MM.1S (cell line): ENCODE data around the gene OR7C2.
"Not testable (repeated sequence)": the region's sequence is repeated elsewhere in the genome, so short reads cannot be mapped to it uniquely, and the experiment has no call there.

ENCODE experiments used
- DNase-seq: peaks from one replicate; pipeline ENCODE4 v3.0.0-alpha.2; 2015
- H2AFZ ChIP-seq: fragments of 300-600 bp; sonication (generic); 2 replicates; pipeline ENCODE4 v1.6.0; 2016; ENCODE audit warnings: antibody characterized with exemption, low read length
- H3F3A ChIP-seq: fragments of 300-600 bp; sonication (generic); 2 replicates; pipeline ENCODE4 v1.6.1; 2016; ENCODE audit warnings: mild to moderate bottlenecking, antibody characterized with exemption, low read length, moderate library complexity, mixed read lengths; ENCODE audit not compliant: insufficient read depth
- H3K27ac ChIP-seq: fragments of 300-600 bp; sonication (generic); 2 replicates; pipeline ENCODE4 v1.5.1; 2016; ENCODE audit warnings: mild to moderate bottlenecking, low read length
- H3K27me3 ChIP-seq: fragments of 300-600 bp; sonication (generic); replicated peaks from 2 replicates; pipeline ENCODE4 v1.6.0; 2016; ENCODE audit warnings: low read length; ENCODE audit not compliant: insufficient read depth
- H3K36me3 ChIP-seq: fragments of 300-600 bp; sonication (generic); replicated peaks from 2 replicates; pipeline ENCODE4 v1.6.1; 2016; ENCODE audit warnings: mild to moderate bottlenecking, low read length, mixed read lengths; ENCODE audit not compliant: insufficient read depth
- H3K4me1 ChIP-seq: fragments of 300-600 bp; sonication (generic); 2 replicates; pipeline ENCODE4 v1.6.1; 2016; ENCODE audit warnings: low read length, mixed read lengths
- H3K4me2 ChIP-seq: fragments of 300-600 bp; sonication (generic); 2 replicates; pipeline ENCODE4 v1.6.0; 2016; ENCODE audit warnings: low read depth, low read length
- H3K4me3 ChIP-seq: fragments of 300-600 bp; sonication (generic); 2 replicates; pipeline ENCODE4 v1.5.1; 2016; ENCODE audit warnings: low read length, mixed read lengths
- H3K79me2 ChIP-seq: fragments of 300-600 bp; sonication (generic); 2 replicates; pipeline ENCODE4 v1.6.1; 2016; ENCODE audit warnings: mixed run types, low read length, mixed read lengths
- H3K9ac ChIP-seq: fragments of 300-600 bp; sonication (generic); 2 replicates; pipeline ENCODE4 v1.6.1; 2016; ENCODE audit warnings: low read length, mixed read lengths
- H3K9me2 ChIP-seq: fragments of 300-600 bp; sonication (generic); replicated peaks from 2 replicates; pipeline ENCODE4 v1.6.1; 2016; ENCODE audit warnings: mild to moderate bottlenecking, low read length, mixed read lengths; ENCODE audit not compliant: insufficient read depth
- H3K9me3 ChIP-seq: fragments of 300-600 bp; sonication (generic); replicated peaks from 2 replicates; pipeline ENCODE4 v1.6.1; 2016; ENCODE audit warnings: mild to moderate bottlenecking, low read length, mixed read lengths; ENCODE audit not compliant: insufficient read depth
- H4K20me1 ChIP-seq: fragments of 300-600 bp; sonication (generic); 2 replicates; pipeline ENCODE4 v1.6.1; 2016; ENCODE audit warnings: mild to moderate bottlenecking, low read length, moderate library complexity, mixed read lengths; ENCODE audit not compliant: insufficient read depth
- CTCF ChIP-seq: fragments of 300-600 bp; sonication (generic); IDR thresholded peaks from 2 replicates; pipeline ENCODE4 v1.5.1; 2016; ENCODE audit warnings: antibody characterized with exemption, low read length, mixed read lengths
- EZH2 ChIP-seq: fragments of 300-600 bp; sonication (generic); optimal IDR thresholded peaks from 2 replicates; pipeline ENCODE3; 2017; ENCODE audit warnings: low read depth, mild to moderate bottlenecking, antibody characterized with exemption, low read length, mixed read lengths
- EZH2phosphoT487 ChIP-seq: fragments of 300-600 bp; sonication (generic); IDR thresholded peaks from 2 replicates; pipeline ENCODE4 v1.6.1; 2018; ENCODE audit warnings: antibody characterized with exemption, low read length

Gene OR7C2

GRCh38 chr19:14940266-14940665 lies 1.0 kb upstream of the OR7C2 start:
- no peaks in the 10 kb centered on the region for H3K9me3 ChIP-seq
- no peak overlapping the region for H2AFZ ChIP-seq
- H4K20me1 ChIP-seq = no peaks in the 10 kb centered on the region
- no peak for TF ChIP-seq EZH2
- TF ChIP-seq CTCF = no peak
- TF ChIP-seq EZH2phosphoT487 = no peak
- no peak overlapping the region for H3K4me2 ChIP-seq
- no peaks in the 10 kb centered on the region for H3K79me2 ChIP-seq
- H3F3A ChIP-seq = no peaks in the 10 kb centered on the region
- no peak overlapping the region for H3K9ac ChIP-seq
- H3K4me1 ChIP-seq = no peaks in the 10 kb centered on the region
- H3K27me3 ChIP-seq = peaks cover 72% of the 10 kb centered on the region
- H3K9me2 ChIP-seq = no peaks in the 10 kb centered on the region
- no peak overlapping the region for H3K27ac ChIP-seq
- no peaks in the 10 kb centered on the region for H3K36me3 ChIP-seq
- no peak for DNase-seq
- no peak overlapping the region for H3K4me3 ChIP-seq

- Histone ChIP-seq H3K9me3 (no peaks in the 10 kb centered on the region; the same call in 1 of the 2 replicates), H3K9ac (no peak overlapping the region), H3K4me3 (no peak overlapping the region), H3K36me3 (no peaks in the 10 kb centered on the region), H2AFZ (no peak overlapping the region), H3K79me2 (no peaks in the 10 kb centered on the region), H4K20me1 (no peaks in the 10 kb centered on the region), H3K27me3 (peaks cover 86% of the 10 kb centered on the region), H3K4me2 (no peak overlapping the region), H3K9me2 (no peaks in the 10 kb centered on the region), H3K4me1 (no peaks in the 10 kb centered on the region), H3F3A (no peaks in the 10 kb centered on the region), H3K27ac (no peak overlapping the region)
- no peak for TF ChIP-seq EZH2phosphoT487
- TF ChIP-seq CTCF = no peak
- TF ChIP-seq EZH2 = no peak
- DNase-seq = no peak
These were observed 2.3 kb downstream of the OR7C2 start for GRCh38 chr19:14943601-14944000.

- no peak overlapping the region for H3K4me2 ChIP-seq
- no peaks in the 10 kb centered on the region for H3K9me2 ChIP-seq
- peaks cover 80% of the 10 kb centered on the region for H3K27me3 ChIP-seq
- H4K20me1 ChIP-seq = no peaks in the 10 kb centered on the region
- no peaks in the 10 kb centered on the region for H3K79me2 ChIP-seq
- H3K9me3 ChIP-seq = no peaks in the 10 kb centered on the region; the same call in 1 of the 2 replicates
- H3K27ac ChIP-seq = no peak overlapping the region
- no peak for DNase-seq
- H3K9ac ChIP-seq = no peak overlapping the region
- TF ChIP-seq CTCF = no peak
- TF ChIP-seq EZH2 = no peak
- TF ChIP-seq EZH2phosphoT487 = no peak
- H3K36me3 ChIP-seq = no peaks in the 10 kb centered on the region
- H2AFZ ChIP-seq = no peak overlapping the region
- no peak overlapping the region for H3K4me3 ChIP-seq
- no peaks in the 10 kb centered on the region for H3F3A ChIP-seq
- no peaks in the 10 kb centered on the region for H3K4me1 ChIP-seq
These were observed 3.2 kb downstream of the OR7C2 start for GRCh38 chr19:14944456-14944855.

DNA sequence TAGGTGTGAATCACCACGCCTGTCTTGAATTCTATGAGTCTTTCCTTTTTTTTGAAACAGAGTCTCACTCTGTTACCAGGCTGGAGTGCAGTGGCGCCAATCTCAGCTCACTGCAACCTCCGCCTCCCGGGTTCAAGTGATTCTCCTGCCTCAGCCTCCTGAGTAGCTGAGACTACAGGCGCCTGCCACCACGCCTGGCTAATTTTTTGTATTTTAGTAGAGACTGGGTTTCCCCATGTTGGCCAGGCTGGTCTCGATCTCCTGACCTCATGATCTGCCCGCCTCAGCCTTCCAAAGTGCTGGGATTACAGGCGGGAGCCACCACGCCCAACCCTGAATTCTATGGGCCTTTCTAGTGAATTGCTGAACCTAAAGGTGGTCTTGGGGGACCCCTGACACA lies 8.1 kb downstream of the OR7C2 start:
- H2AFZ ChIP-seq, H3K9me2 ChIP-seq, H3K4me2 ChIP-seq, H3K4me1 ChIP-seq, H3K27ac ChIP-seq, H3F3A ChIP-seq, H3K4me3 ChIP-seq, H3K9me3 ChIP-seq, H3K9ac ChIP-seq, H4K20me1 ChIP-seq, DNase-seq, H3K79me2 ChIP-seq, H3K36me3 ChIP-seq: not testable (repeated sequence)
- peaks cover 57% of the 10 kb centered on the region for H3K27me3 ChIP-seq
